IPS DF 4.7 (cell line): ENCODE data around the gene PMEPA1.

Experiments
- DNase-seq: peaks from one replicate; pipeline ENCODE4 v3.0.0-alpha.2; 2013; ENCODE audit warnings: low spot score; ENCODE audit errors: extremely low read depth

The PMEPA1 gene

DNA sequence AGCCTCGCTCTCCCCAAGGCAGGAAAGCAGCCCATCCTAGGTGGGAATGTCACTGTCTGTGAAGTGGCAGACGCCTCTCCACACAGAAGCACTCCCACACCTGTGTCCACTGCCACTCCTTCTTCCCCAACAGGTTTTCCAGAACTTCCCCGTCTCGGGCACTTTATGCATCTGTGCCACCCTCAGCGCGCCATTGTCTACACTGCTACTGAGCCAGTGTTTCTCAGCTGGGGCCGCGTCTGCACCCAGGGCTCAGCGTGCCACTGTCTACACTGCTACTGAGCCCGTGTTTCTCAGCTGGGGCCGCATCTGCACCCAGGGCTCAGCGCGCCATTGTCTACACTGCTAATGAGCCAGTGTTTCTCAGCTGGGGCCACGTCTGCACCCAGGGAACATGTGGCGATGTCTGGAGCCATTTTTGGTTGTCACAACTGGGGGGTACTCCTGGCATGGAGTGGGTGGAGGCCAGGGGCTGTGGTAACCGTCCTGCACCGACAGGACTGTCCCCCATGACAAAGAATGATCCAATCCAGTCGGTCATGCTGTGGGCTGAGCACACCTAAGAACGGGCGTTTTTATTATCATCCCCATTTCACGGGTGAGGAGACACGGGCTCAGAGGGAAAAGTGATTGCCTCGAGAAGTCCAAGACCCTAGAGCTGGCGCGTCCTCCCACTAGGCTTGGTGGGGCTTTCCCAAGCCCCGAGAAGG, 47.9 kb downstream of the PMEPA1 start:
- DNase-seq: no peak

DNA sequence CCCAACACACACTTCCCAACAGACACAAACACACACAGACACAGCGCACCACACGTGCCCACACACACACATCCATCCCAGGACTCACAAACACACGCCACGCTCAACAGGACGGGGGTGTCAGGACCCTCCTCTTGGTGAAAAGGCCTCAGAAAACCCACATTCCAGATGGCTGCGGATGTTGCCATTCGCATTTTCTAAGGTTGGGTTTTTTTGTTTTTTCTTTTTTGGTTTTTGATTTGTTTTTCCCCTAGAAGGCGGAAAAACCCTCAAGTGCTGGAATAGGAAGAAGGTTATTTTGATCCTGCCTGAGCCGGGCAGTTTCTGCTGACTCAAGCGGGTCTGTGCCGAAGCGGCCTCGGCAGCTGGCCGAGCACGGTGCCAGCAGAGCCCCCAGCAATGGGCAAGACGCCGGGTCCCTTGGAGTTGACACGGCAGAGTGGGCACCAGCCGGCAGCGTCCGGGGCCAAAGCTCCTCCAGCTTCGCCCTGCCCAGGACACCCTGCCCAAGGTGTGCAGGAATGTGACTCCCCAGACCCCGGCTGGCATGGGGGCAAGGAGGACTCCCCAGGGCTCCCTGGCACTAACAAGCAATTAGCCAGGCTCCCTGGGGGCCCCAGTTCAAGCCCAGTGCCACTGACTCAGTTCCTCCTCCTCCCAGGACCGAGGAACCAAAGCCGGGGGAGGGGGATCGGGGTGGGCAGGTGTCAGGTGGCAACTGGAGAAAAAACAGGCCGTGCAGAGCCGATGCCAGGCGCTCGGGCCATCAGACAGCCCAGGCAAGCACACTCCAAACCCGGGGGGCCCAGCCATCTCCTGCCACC, 48.7 kb downstream of the PMEPA1 start:
- no peak for DNase-seq

DNA sequence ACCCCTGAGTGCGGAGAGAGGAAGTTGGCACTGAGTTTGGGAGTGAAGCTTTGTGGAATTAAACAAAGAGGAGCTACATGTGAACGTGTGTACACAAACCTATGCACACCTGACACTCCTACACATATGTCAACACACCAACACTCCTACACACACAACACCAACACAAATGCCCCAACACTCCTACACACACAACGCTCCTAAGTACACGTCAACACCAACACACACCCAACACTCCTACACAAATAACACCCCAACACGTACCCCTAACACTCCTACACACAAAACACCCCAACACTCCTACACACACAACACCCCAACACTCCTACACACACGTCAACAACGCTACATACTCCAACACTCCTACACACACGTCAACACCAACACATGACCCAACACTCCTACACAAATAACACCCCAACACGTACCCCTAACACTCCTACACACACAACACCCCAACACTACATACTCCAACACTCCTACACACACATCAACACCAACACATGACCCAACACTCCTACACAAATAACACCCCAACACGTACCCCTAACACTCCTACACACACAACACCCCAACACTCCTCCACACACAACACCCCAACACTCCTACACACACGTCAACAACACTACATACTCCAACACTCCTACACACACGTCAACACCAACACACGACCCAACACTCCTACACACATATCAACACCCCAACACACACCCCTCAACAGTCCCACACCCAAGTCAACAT, 49.5 kb downstream of the PMEPA1 start:
- DNase-seq: no peak

DNA sequence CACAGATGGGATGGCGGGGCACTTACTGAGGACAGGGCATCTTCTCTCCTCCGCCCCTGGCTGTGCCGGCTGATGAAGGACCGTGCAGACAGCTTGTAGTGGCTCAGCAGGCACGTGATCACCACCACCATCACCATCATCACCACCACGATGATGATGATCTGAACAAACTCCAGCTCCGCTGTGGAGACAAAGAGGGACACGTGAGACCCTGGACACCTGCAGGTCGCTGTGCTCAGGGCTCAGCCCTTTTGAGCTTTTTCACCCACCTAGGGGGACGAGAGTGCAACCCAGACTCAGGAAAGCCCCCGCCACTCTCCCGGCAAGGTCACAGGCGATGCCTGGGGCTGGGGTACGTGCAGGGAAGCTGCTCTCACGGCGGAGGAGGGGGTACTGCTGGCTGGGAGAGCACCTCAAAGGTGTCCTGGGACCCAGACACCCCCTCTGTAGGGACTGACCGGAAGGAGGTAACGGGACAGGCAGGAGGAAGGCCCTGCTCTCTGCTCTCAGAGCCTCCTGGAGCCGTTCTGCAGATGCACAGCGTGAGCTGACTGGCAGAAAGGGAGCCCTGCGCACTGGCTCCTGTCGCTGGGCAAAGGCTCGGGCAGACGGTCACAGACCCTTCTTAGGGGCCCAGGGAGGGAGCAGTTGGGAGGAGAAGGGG, 50.2 kb downstream of the PMEPA1 start:
- DNase-seq: no peak

DNA sequence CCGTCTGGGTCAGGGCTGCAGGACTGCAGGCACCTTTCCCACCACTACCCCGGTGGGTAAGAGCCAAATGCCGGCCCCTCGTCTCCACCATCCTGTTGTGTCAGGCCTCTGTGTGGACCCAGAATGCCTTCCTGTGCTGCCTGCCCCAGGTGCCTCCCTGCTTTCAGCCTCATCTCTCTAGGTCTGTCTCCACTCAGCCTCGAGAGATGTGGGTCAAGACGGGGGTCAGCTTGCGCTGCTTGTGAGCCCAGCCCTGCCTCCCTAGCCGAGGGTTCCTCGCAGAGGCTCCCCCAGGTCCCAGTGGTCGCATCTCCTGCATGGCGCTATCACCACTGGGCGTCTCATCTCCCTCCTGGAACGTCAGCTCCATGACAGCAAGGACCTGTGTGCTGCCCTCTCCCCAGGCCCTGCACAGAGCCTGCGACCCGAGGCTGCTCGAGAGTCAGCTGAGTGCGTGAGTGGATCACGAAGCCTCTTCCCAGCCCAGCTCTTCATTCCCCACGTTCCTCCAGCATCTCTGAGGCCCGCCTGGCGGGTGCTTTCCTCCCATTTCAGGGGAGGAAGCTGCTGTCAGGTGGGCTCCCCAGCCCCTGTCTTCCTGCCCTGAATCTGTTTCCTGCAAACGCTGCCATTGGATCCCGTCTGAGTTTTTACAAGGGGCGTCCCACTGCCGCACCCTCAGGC, 50.8 kb downstream of the PMEPA1 start:
- no peak for DNase-seq

DNA sequence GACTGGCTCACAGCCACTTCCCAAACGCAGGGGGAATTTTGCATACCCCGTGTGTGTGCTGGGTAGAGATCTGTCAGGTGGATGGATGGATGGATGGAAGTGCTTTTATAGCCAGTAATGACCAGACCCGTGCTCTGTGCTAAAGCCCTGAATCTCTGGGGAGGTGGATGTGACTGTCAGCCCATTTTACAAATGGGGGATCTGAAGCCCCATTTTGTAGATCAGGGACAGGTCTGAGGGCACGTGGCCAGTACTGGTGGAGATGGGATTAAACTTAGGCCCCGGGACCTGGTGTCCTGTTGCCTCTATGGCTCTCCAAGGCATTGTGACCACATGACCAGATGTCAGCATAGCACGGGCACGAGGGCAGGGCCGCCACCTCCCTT, 51.4 kb downstream of the PMEPA1 start:
- no peak for DNase-seq

DNA sequence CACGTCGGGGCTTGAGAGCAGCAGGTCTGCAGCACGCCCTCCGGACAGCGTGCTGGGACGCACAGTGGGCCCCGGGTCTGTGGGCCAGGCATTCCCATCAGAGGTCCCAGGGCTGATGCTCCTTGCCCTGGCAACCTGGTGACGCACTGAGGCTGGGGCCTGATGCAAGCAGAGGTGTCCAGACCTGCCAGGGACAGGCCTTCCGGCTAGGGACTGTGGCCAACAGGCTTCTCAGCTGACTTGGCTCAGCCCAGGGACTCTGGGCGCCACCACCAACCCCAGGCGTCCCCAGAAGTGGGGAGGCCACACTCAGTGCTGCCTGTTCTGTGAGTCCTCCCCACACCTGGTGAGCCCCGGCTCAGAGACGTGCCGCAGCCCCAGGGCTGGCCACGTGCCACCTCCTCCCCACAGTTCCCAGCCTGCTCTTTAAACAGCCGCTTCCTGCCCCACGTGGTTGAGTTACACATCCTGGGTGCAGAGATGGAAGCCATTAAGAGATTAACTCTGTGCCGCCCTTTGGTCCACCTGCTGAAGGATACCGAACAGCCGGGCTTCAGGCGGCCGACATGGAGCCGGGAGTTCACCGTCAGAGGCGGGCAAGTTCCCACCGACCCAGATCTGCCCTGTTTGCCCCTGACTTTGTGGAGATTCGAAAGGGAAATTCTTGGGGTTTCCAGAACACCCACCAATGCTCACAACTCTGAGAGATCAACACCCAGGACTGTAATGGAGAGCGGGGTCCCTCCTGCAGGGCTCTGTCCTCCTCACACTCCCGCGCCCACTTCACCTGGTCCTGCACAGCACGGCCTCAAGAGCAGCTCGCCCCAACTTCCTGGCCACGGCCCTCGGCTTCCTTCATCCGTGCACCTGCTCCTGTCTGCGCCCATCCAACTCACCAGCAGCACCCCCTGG, 52.0 kb downstream of the PMEPA1 start:
- DNase-seq: no peak

DNA sequence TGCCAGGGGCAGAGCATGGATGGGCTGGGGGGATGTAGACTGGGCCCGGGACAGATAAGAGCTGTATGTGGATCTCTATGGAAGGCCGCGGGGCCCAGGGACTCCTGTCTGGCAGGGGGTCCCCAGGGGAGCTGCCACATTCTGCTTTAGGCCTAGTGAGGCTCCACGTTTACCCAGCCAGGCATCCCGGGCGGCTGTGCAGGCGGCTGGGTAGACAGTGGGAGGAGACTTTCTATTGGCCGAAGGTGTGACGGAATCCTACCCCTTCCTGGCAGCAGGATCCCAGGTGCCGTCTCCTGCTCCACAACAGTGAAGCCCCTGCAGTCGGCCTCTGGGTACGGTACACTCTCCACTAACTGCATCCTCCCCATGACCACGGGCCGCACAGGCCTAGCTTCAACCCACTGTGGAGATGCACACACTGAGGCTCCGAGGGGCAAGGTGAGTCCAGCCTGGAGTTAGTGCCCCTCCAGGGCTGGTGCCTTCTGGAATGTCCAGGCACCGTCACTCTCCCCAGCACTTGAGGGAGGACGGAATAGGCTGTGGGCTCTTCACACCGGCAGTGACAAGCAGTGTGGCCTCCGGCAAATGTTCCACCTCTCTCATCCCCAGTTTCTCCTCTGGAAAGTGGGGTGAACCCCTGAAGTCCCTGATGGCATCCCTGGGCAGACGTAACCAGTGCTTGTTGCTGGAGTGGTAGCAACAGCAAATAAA, 52.8 kb downstream of the PMEPA1 start:
- DNase-seq: no peak

DNA sequence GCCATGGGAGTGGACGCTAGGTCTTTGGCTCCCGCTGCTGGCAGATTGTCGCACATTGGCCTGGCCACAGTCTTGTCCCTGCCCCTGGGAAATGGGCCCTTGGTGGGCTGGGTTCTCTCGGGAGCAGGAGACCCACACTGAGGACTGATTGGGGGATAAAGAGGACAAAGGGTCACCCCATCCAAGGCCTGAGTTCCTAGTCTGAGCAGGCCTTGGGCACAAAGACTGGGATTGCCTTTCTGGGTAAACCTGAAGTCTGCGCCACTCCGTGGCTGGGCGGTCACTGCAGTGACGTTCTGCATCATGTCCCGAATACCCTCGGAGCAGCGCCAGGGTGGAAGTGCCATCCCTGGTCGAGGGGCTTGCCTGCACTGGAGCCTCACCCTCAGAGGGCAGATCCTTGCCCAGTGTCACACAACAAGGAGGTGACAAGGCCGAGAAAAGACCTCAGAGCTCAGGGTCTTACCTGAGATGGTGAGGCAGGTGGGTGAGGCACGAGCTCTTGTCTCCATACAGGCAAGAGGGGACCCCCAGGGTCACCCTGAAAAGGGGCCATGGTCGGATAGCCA, 53.5 kb downstream of the PMEPA1 start:
- no peak for DNase-seq

DNA sequence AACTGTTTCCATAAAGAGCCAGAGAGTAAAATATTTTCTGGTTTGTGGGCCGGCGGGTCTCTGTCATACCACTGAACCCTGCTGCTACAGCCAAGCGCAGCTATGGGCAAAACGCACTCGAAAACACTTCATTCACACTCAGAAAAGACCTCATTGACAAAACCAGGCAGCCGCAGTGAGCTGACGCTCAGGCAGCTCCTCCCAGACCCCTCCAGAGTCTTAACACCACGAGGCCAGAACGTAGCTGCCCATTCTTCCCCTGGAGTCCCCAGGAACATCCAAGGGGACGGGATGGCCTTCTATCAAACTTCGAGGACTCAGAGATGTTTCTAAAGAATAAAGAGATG, 54.0 kb downstream of the PMEPA1 start:
- DNase-seq: no peak

DNA sequence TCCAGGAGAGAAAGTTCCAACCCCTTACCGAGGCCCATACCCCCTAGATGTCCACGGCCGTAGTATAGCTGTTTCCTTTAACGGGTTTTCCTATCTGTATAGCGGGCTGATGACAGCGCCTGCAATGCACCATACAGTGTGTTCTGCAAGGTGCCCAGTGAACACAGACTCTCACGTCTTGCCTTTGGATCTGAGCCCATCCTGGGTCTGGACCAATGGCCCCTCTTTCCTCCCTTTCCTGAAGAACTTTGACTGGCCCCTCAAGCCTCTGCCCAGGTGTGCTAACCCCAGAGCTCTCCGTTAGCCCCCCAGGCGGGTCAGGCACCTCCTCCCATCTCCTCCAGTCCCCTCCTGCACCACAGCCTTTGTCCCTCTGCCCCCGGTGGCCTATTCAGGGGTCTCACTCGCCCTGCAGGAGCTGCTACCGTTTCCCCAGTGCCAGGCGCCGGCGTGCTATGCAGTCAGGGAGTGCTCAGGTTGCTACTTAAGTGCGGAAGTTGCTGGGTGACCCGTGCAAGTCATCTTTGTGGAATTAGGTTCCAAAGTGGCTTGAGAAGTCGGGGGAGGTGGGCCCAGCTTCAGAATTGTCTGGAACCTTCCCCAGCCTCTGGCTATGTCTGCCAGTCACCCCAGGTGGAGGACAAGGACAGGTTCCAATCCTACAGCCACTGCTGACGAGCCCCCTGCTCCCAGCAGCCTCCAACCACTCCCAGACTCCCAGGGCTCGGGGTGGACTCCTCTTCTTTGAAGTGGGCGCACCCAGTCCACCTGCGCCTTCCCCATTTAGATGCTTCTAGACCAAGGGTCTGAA, 54.6 kb downstream of the PMEPA1 start:
- no peak for DNase-seq

DNA sequence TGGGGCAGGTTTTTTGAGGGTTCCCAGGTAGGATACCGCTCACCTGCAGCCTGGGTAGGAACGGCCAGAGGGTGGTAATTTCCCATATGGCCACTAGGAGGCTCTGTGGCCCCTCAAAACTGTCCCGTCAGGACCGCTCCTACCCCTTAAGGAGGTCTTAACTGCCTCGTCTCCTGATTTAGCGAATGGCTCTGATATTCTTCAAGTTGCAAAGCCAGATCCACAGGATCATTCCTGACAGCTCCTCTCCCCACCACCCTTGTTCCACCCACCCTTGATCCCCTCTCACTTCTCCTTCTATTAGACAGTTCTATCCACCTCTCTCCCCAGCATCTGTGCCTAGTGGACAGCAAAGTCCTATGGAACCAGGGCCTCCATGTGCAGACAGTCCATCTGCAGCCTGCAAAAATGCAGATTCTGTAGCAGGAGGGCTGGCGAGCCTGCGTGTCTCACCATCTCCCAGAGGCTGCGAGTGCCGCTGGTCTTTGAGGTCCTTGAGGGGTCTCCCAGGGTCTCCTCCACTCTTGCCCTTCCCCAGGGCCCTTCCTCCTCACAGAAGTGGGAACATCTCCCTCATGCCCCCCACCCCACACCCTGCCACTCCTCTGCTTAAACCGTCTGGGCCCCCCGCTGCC, 55.3 kb downstream of the PMEPA1 start:
- DNase-seq: peak; percentile 30

DNA sequence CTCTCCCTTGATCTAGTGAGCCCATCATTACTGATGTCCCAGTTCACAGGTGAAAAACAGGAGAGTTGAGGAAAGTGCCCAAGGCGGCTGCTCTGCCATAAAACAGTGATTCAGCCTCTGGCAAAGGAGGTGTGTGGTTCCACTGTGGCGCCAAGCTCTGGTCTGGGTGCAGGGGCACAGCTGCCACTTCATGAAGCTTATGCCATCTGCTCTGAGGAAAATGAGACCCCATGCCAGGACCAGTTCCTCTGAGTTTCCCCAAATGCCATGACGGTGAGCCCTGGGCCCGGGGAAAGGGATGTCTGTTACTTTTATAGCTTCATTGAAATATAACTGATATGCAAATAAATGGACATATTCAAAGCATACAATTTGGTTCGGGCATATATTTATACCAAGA, 55.9 kb downstream of the PMEPA1 start:
- DNase-seq: no peak

DNA sequence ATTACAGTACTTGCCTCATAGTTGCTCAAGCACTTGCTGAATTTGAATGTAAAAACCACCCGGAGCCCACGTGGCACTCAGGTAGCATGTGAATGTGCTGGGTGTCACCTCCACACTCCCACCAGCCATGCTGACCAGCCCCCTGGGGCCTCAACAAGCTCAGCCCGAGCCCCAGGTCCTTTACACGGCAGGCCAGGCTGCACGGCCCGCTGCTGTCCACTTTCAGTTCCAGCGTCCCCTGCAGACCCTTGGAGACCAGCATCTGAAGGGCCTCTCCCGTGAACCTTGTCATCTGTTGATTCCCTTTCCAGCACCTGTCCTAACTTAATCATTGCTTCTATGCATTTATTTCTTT, 56.3 kb downstream of the PMEPA1 start:
- no peak for DNase-seq

DNA sequence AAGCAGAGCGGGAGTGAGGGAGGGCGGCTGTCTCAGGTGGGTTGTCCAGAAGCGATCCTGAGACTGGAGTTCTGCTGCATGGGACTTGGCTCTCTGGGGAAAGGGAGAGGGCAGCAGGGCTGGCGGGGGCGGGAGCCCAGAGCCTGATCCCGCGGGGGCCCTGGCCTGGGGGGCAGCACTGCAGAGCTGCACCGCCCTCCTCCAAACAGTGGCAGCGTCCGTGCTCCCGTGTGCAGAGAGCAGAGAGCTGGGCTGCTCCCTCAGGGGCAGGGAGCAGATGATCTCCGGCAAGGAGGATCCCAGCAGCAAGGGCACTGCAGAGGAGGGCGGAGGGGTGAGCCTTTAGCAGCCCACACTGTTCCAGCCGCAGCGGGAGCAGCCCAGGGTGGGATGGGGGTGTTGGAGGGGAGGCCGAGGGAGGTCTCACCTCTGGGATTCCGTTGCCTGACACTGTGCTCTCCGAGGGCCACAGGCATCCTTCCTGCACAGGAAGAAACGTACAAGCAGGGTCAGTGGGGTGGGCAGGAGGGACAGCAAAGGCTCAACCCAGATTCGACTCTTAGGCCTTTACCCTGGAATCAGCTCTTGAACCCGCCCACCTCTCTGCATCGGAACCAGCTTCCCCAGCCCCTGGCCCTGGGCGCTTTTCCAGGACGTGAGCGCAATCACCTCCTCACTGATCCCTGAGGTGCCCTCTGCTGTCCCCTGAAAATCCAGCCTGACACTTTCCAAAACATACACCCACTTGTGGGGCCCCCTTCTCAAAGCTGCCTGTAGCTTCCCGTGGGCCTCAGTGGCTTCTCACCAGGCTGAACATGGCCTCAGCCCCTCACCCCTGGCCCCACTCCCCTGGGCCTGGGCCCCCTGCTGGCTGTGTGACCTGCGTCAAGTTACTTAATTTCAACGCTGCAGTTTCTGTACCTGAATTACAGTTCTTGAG, 56.9 kb downstream of the PMEPA1 start:
- no peak for DNase-seq

DNA sequence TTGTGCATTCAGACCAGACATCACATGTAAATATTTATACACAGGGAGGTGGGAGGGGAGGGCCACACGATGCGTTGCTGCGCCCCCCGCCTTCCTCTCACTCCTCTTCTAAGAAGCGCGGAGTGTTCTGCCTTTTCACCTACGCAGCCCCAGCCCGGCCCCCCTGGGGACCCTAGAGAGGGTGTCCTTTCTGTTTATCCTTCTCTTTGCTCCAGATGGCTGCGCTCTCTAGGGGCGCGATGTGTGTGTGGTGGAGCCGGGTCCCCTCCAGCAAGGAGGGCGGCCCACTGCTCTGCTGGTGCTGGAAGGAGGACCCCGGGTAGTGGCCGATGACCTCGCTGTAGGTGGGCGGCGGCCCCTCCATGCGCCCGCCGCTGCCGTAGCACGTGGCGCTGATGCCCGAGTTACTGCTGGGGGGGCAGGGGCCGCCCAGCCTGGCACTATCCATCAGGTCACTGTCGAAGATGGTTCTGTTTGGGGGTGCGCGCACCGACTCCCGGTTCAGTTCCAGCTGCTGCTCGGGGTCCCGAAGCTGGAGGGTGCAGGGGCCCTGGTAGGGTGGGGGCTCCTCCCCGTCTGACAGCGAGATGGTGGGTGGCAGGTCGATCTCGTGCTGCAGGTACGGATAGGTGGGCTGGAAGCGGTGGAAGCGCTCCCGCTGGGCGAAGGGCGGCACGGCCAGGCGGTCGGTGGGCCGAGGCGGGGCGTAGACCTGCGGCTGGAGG, 57.8 kb downstream of the PMEPA1 start:
- DNase-seq: no peak
